GM19452 (cell line): ENCODE measurements around the gene GRIP1.

Experiments used
- ATAC-seq: cut with Tn5 transposase; IDR thresholded peaks from one replicate; pipeline ENCODE4 v1.9.1; 2021; ENCODE audit not compliant: unreplicated experiment

Gene GRIP1

GRCh38 chr12:66398931-66399910 is 279.7 kb downstream of the GRIP1 start:
- ATAC-seq, result no peak

GRCh38 chr12:66397574-66398290 is 281.1 kb downstream of the GRIP1 start:
- ATAC-seq, result no peak

GRCh38 chr12:66393890-66394289 is 285.0 kb downstream of the GRIP1 start:
- no peak for ATAC-seq

GRCh38 chr12:66392266-66392915 is 286.5 kb downstream of the GRIP1 start:
- ATAC-seq, result no peak

- no peak for ATAC-seq
Observed at GRCh38 chr12:66388517-66388916, 290.4 kb downstream of the GRIP1 start.

- ATAC-seq, result no peak
Observed at GRCh38 chr12:66387117-66387516, 291.8 kb downstream of the GRIP1 start.

GRCh38 chr12:66380769-66381535 is 297.9 kb downstream of the GRIP1 start:
- no peak for ATAC-seq

- ATAC-seq, result no peak
Observed at GRCh38 chr12:66379616-66380015, 299.3 kb downstream of the GRIP1 start.

GRCh38 chr12:66375560-66375959 is 303.3 kb downstream of the GRIP1 start:
- ATAC-seq, result no peak

- no peak for ATAC-seq
Observed at GRCh38 chr12:66371982-66372381, 306.9 kb downstream of the GRIP1 start.

- ATAC-seq, result no peak
Observed at GRCh38 chr12:66367015-66367667, 311.7 kb downstream of the GRIP1 start.

GRCh38 chr12:66365718-66366490 is 313.0 kb downstream of the GRIP1 start:
- no peak for ATAC-seq

GRCh38 chr12:66361703-66362102 is 317.2 kb downstream of the GRIP1 start:
- no peak for ATAC-seq

GRCh38 chr12:66359300-66359699 is 319.6 kb downstream of the GRIP1 start:
- ATAC-seq, result no peak

- ATAC-seq, result no peak
Observed at GRCh38 chr12:66354291-66354690, 324.6 kb downstream of the GRIP1 start.

- ATAC-seq, result no peak
Observed at GRCh38 chr12:66352899-66353298, 326.0 kb downstream of the GRIP1 start.

- no peak for ATAC-seq
Observed at GRCh38 chr12:66352197-66352596, 326.7 kb downstream of the GRIP1 start.

- no peak for ATAC-seq
Observed at GRCh38 chr12:66351301-66351700, 327.6 kb downstream of the GRIP1 start.

GRCh38 chr12:66345956-66346355 is 332.9 kb downstream of the GRIP1 start:
- ATAC-seq, result no peak
